ENCODE results near the gene HECTD4. TPM values are rescaled to one million over a fixed set of nuclear protein-coding genes. Genes with fewer than 3 reads are reported as not detected.

The HECTD4 gene
- total RNA-seq, 1 donor from 2014 or later, result 98.8 TPM

DNA sequence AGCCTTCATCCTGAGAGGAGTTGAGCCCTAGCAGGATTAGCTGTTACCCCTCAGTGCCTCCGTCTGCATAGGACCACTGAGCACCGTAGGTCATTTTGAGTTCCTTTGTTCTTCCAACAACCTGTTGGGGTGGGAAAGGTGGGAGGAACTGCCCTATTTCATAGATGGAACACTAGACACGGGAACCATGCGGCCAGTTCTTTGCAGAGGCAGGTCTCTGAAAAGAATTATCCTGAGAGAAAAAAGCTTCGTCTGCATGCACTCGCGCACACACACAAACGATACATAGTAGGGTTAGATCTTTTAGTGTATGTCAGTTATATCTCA is 228.4 kb downstream of the HECTD4 start:
- no peaks in the 10 kb centered on the region for H3K27me3 Mint-ChIP-seq
- intact Hi-C loops (cut with micrococcal nuclease), result no loop called here
- H3K36me3 Mint-ChIP-seq (ENCODE audit: low read depth), result peaks cover 94% of the 10 kb centered on the region
- peaks cover 18% of the 10 kb centered on the region for H3K9me3 Mint-ChIP-seq
- no peak overlapping the region for H3K4me3 Mint-ChIP-seq
- DNase-seq (no peak), ATAC-seq (ENCODE audit: low read depth) (no peak)
- peaks cover 26% of the 10 kb centered on the region for H3K4me1 Mint-ChIP-seq
- TF ChIP-seq, protein P1, sequence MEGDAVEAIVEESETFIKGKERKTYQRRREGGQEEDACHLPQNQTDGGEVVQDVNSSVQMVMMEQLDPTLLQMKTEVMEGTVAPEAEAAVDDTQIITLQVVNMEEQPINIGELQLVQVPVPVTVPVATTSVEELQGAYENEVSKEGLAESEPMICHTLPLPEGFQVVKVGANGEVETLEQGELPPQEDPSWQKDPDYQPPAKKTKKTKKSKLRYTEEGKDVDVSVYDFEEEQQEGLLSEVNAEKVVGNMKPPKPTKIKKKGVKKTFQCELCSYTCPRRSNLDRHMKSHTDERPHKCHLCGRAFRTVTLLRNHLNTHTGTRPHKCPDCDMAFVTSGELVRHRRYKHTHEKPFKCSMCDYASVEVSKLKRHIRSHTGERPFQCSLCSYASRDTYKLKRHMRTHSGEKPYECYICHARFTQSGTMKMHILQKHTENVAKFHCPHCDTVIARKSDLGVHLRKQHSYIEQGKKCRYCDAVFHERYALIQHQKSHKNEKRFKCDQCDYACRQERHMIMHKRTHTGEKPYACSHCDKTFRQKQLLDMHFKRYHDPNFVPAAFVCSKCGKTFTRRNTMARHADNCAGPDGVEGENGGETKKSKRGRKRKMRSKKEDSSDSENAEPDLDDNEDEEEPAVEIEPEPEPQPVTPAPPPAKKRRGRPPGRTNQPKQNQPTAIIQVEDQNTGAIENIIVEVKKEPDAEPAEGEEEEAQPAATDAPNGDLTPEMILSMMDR (IDR thresholded peaks at IDR 0.05), result no peak
- ChIA-PET CTCF (no interaction called here), POLR2A (no interaction called here)
- no peak overlapping the region for H3K27ac Mint-ChIP-seq

DNA sequence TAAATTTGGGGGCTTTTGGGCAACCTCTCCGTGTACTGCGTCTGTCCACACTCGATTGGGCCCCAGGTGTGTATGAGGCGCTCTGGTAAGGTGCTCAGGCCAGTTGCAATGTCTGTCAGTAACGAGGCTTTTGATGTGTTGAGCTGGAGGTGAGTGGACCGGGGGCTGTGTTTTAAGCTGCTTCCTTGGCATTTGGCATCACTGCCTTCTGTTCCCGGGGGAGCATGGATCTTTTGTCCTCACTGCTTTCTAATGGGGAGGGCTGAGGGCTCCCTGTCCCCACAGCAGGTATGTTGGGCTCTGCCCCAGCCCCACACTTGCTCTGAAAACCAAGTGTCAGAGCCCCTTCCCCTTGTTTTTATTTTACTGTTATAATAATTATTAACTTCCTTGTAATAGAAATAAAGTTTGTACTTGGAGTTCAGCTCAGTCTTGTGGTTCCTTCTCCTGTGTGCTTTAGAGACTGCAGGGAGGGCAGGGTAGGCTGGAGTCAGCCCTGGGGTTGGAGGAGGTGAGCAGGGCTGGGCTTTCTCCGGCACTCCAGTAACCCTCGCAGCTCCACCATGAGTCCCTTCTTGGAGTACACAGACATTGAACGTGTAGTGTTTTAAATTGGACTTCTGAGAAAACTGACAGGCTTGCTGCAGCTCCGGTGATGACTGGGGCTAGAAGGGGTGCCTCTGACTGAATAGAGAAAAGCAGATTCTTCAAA is 228.9 kb downstream of the HECTD4 start:
- CTCF ChIA-PET, result no interaction called here
- H3K27me3 Mint-ChIP-seq, result no peaks in the 10 kb centered on the region
- peaks cover 17% of the 10 kb centered on the region for H3K9me3 Mint-ChIP-seq
- H3K27ac Mint-ChIP-seq, result no peak overlapping the region
- TF ChIP-seq, protein P1 (IDR thresholded peaks at IDR 0.05), result no peak
- intact Hi-C loops (cut with micrococcal nuclease), result no loop called here
- H3K4me1 Mint-ChIP-seq, result peaks cover 22% of the 10 kb centered on the region
- no peak for DNase-seq
- peaks cover 94% of the 10 kb centered on the region for H3K36me3 Mint-ChIP-seq (ENCODE audit: low read depth)
- POLR2A ChIA-PET, result no interaction called here
- no peak for ATAC-seq (ENCODE audit: low read depth)
- no peak overlapping the region for H3K4me3 Mint-ChIP-seq

GRCh38 chr12:112151766-112152541 is 230.3 kb downstream of the HECTD4 start:
- ATAC-seq (ENCODE audit: low read depth) (no peak), DNase-seq (no peak)
- Mint-ChIP-seq H3K9me3 (peaks cover 8% of the 10 kb centered on the region), H3K4me3 (no peak overlapping the region), H3K27ac (peak overlapping the region; percentile 70), H3K27me3 (no peaks in the 10 kb centered on the region), H3K4me1 (peaks cover 17% of the 10 kb centered on the region), H3K36me3 (ENCODE audit: low read depth) (peaks cover 90% of the 10 kb centered on the region)
- CTCF ChIA-PET, result no interaction called here
- POLR2A ChIA-PET, result interaction anchor here (0.6 kb wide), 1 partner anchor 137 kb away, joined by 4 read pairs; no protein-coding TSS in a partner anchor
- intact Hi-C loops (cut with micrococcal nuclease), result no loop called here
- TF ChIP-seq, protein P1 (IDR thresholded peaks at IDR 0.05), result no peak

- no peaks in the 10 kb centered on the region for H3K9me3 Mint-ChIP-seq
- H3K36me3 Mint-ChIP-seq (ENCODE audit: low read depth), result peaks cover 89% of the 10 kb centered on the region
- H3K4me3 Mint-ChIP-seq, result no peak overlapping the region
- H3K27me3 Mint-ChIP-seq, result no peaks in the 10 kb centered on the region
- intact Hi-C loops (cut with micrococcal nuclease), result loop anchor here (5.0 kb wide), 1 partner anchor 42 kb away; the partner anchor contains the start of gene NAA25
- peaks cover 30% of the 10 kb centered on the region for H3K4me1 Mint-ChIP-seq
- ATAC-seq (ENCODE audit: low read depth) (no peak), DNase-seq (no peak)
- no peak overlapping the region for H3K27ac Mint-ChIP-seq
- POLR2A ChIA-PET, result interaction anchor here (0.7 kb wide), 1 partner anchor 435 kb away, joined by 3 read pairs; no protein-coding TSS in a partner anchor
- TF ChIP-seq, protein P1 (IDR thresholded peaks at IDR 0.05), result no peak
- CTCF ChIA-PET, result no interaction called here
Observed at GRCh38 chr12:112149596-112149995, 232.6 kb downstream of the HECTD4 start.

DNA sequence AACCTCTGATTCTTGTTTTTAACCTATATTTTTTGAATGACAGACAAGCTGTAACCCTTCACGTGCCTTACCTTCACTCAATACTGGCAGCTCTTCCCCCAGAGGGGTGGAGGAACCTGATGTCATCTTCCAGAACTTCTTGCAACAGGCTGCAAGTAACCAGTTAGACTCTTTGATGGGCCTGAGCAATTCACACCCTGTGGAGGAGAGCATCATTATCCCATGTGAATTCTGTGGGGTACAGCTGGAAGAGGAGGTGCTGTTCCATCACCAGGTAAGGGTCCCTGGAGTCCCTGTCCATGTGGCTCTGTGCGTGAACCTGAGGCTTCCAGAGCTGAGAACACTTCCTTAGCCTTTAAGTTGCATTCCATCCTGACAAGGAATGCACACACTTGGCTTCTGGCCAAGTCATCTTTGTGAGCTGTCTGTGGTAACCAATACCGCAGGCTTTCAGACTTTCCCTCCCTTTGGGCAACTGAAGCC is 234.2 kb downstream of the HECTD4 start:
- DNase-seq (no peak), ATAC-seq (ENCODE audit: low read depth) (no peak)
- POLR2A ChIA-PET, result interaction anchor here (1.3 kb wide), 1 partner anchor 23 kb away, joined by 5 read pairs; the partner anchor contains the start of gene TRAFD1
- intact Hi-C loops (cut with micrococcal nuclease), result loop anchor here (5.0 kb wide), 1 partner anchor 41 kb away; the partner anchor contains the start of gene NAA25
- H3K4me1 Mint-ChIP-seq, result peaks cover 31% of the 10 kb centered on the region
- TF ChIP-seq, protein P1 (IDR thresholded peaks at IDR 0.05), result no peak
- peaks cover 87% of the 10 kb centered on the region for H3K36me3 Mint-ChIP-seq (ENCODE audit: low read depth)
- H3K4me3 Mint-ChIP-seq, result no peak overlapping the region
- H3K9me3 Mint-ChIP-seq, result no peaks in the 10 kb centered on the region
- H3K27me3 Mint-ChIP-seq, result no peaks in the 10 kb centered on the region
- H3K27ac Mint-ChIP-seq, result no peak overlapping the region
- CTCF ChIA-PET, result interaction anchor here (1.8 kb wide), 1 partner anchor 50 kb away, joined by 4 read pairs; no protein-coding TSS in a partner anchor

Measured in activated B cell treated with CpG ODN at 0.5 μM for 24 hours (primary cell).